Measurements from ENCODE around the gene ZSCAN10.

GRCh38 chr16:3096362-3096761 is 2.7 kb downstream of the ZSCAN10 start:
- no peak for TF ChIP-seq EP300 (IDR thresholded peaks at IDR 0.05)
- no peak for TF ChIP-seq POLR2A (IDR thresholded peaks at IDR 0.05)
